Gastroesophageal sphincter (tissue), 4 donors: ENCODE measurements around the gene PACRG. TPM values are rescaled to one million over a fixed set of nuclear protein-coding genes. Genes with fewer than 3 reads are reported as not detected.

Experiments used
- ATAC-seq: fragments of 150-250 bp; one replicate; pipeline ENCODE4 v1.9.1; 2016; ENCODE audit warnings: mild to moderate bottlenecking, moderate library complexity
- H3K27ac ChIP-seq, 4 donors: fragments of 200-600 bp; sonication (generic) in 3 of 4; 1 replicate in 3 of 4; 2 replicates in 1 of 4; pipeline ENCODE4 v1.5.1; 2016 to 2019
- H3K27me3 ChIP-seq: fragments of 200-600 bp; sonication (generic); one replicate; pipeline ENCODE4 v1.5.1; 2019
- H3K36me3 ChIP-seq, 2 donors: fragments of 200-600 bp; sonication (generic); one replicate each; pipeline ENCODE4 v1.5.1; 2019; ENCODE audit warnings: control low read depth in 1 of 2
- H3K4me1 ChIP-seq, 3 donors: fragments of 200-600 bp; sonication (generic); 1 replicate in 2 of 3; 2 replicates in 1 of 3; pipeline ENCODE4 v1.5.1; 2016 to 2019; ENCODE audit warnings: control low read depth in 2 of 3
- H3K4me3 ChIP-seq, 2 donors: fragments of 200-600 bp; sonication (generic); one replicate each; pipeline ENCODE4 v1.5.1; 2019; ENCODE audit warnings: mild to moderate bottlenecking in 1 of 2, moderate library complexity in 1 of 2
- H3K9me3 ChIP-seq, 3 donors: fragments of 200-600 bp; sonication (generic); one replicate each; pipeline ENCODE4 v1.5.1; 2017 to 2019; ENCODE audit warnings: control low read depth in 2 of 3
- CTCF ChIP-seq, 4 experiments: fragments of 200-600 bp in 2 of 4; fragments of 450-650 bp in 2 of 4; sonication (generic) in 1 of 4; IDR thresholded peaks; one replicate each; pipeline ENCODE4 v1.5.1; 2017 to 2019; ENCODE audit warnings: antibody characterized with exemption in 4 of 4, mild to moderate bottlenecking in 2 of 4, moderate library complexity in 2 of 4
- EP300 ChIP-seq: sonication (generic); formaldehyde crosslinking; IDR thresholded peaks from one replicate; pipeline ENCODE4 v1.6.1; 2017; ENCODE audit warnings: antibody characterized with exemption, mild to moderate bottlenecking
- POLR2A ChIP-seq, 2 donors: fragments of 450-650 bp; IDR thresholded peaks; one replicate each; pipeline ENCODE4 v1.6.1; 2017; ENCODE audit warnings: antibody characterized with exemption in 2 of 2, mild to moderate bottlenecking in 2 of 2, moderate library complexity in 1 of 2
- POLR2AphosphoS5 ChIP-seq: sonication (generic); formaldehyde crosslinking; IDR thresholded peaks from one replicate; pipeline ENCODE4 v1.6.1; 2017; ENCODE audit warnings: antibody characterized with exemption
- WGBS, 2 donors: methylation state at CpG; one replicate each; pipeline ENCODE4 v1.1.5; 2018; ENCODE audit warnings: low coverage in 1 of 2; 5-methylcytosine and 5-hydroxymethylcytosine counted together
- total RNA-seq, 4 donors: library from RNA; depleted of rRNA; stranded (reverse); fragments of >200 nt; gene quantifications; one replicate each; pipeline ENCODE4 v1.1.0, GENCODE V29; 2016

The PACRG gene
- total RNA-seq, 4 donors from 2014 or later: 1.0 to 7.0 TPM; not detected in 2

GRCh38 chr6:162706232-162706631 lies 21.5 kb upstream of the PACRG start:
- TF ChIP-seq CTCF (IDR thresholded peaks at IDR 0.05) (no peak), POLR2A (IDR thresholded peaks at IDR 0.05) (no peak), POLR2AphosphoS5 (no peak), EP300 (no peak)
- no peak overlapping the region for H3K4me3 ChIP-seq
- no peaks in the 10 kb centered on the region for H3K27me3 ChIP-seq
- peaks cover 0 to 7% (median 3%) of the 10 kb centered on the region in 3 donors for H3K4me1 ChIP-seq
- 23 to 69% methylated on average over 5 to 6 of the region's 6 CpGs for WGBS, 2 donors
- H3K27ac ChIP-seq: peak overlapping the region; percentile 34 to 62 (median 42)
- no peaks in the 10 kb centered on the region for H3K9me3 ChIP-seq
- peak; percentile 78 for ATAC-seq
- no peaks in the 10 kb centered on the region for H3K36me3 ChIP-seq

DNA sequence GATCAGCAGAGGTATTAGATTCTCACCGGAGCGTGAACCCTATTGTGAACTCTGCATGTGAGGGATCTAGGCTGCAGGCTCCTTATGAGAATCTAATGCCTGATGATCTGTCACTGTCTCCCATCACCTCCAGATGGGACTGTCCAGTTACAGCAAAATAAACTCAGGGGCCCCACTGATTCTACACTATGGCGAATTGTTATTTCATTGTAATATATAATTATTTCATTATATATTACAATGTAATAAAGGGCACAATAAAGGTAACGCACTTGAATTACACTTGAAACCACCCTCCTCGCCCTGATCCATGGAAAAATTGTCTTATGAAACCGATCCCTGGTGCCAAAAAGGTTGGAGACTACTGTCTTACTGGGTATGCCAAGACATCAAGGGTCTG lies 18.8 kb upstream of the PACRG start:
- 89 to 98% methylated on average over 4 to 5 of the region's 6 CpGs for WGBS, 2 donors
- H3K9me3 ChIP-seq: no peaks in the 10 kb centered on the region
- no peak for ATAC-seq
- no peak overlapping the region for H3K4me3 ChIP-seq
- no peaks in the 10 kb centered on the region for H3K27me3 ChIP-seq
- no peak overlapping the region for H3K27ac ChIP-seq
- TF ChIP-seq POLR2AphosphoS5 (no peak), EP300 (no peak)
- H3K36me3 ChIP-seq: no peaks in the 10 kb centered on the region
- H3K4me1 ChIP-seq: peaks cover 0 to 7% (median 3%) of the 10 kb centered on the region in 3 donors

GRCh38 chr6:162709431-162709830 lies 18.3 kb upstream of the PACRG start:
- H3K27me3 ChIP-seq: no peaks in the 10 kb centered on the region
- no peaks in the 10 kb centered on the region for H3K9me3 ChIP-seq
- no peak overlapping the region for H3K4me3 ChIP-seq
- H3K4me1 ChIP-seq: peaks cover 0 to 7% (median 3%) of the 10 kb centered on the region in 3 donors
- no peak for ATAC-seq
- WGBS, 2 donors: 81% methylated on average over 4 of the region's 4 CpGs; no CpG with 5 or more reads in 1 of the 2 donors
- H3K36me3 ChIP-seq: no peaks in the 10 kb centered on the region
- TF ChIP-seq POLR2A (IDR thresholded peaks at IDR 0.05) (no peak), EP300 (no peak), CTCF (IDR thresholded peaks at IDR 0.05) (no peak), POLR2AphosphoS5 (no peak)
- no peak overlapping the region for H3K27ac ChIP-seq

GRCh38 chr6:162710419-162710818 lies 17.4 kb upstream of the PACRG start:
- Histone ChIP-seq H3K9me3 (no peaks in the 10 kb centered on the region), H3K4me1 (peaks cover 0 to 6% (median 3%) of the 10 kb centered on the region in 3 donors), H3K36me3 (no peaks in the 10 kb centered on the region), H3K27me3 (no peaks in the 10 kb centered on the region), H3K4me3 (no peak overlapping the region), H3K27ac (no peak overlapping the region)
- TF ChIP-seq POLR2A (IDR thresholded peaks at IDR 0.05) (no peak), POLR2AphosphoS5 (no peak), EP300 (no peak), CTCF (IDR thresholded peaks at IDR 0.05) (no peak)
- ATAC-seq: no peak
- WGBS, 2 donors: no CpG with 5 or more reads among the region's 1 CpG

GRCh38 chr6:162710936-162711335 lies 16.8 kb upstream of the PACRG start:
- 93% methylated on average over 2 of the region's 2 CpGs; no CpG with 5 or more reads in 1 of the 2 donors for WGBS, 2 donors

More at GRCh38 chr6:162710936-162711335, 16.8 kb upstream of the PACRG start:
- Histone ChIP-seq H3K27me3 (no peaks in the 10 kb centered on the region), H3K36me3 (no peaks in the 10 kb centered on the region), H3K4me1 (peaks cover 0 to 1% (median 0%) of the 10 kb centered on the region in 3 donors), H3K9me3 (no peaks in the 10 kb centered on the region), H3K27ac (no peak overlapping the region), H3K4me3 (no peak overlapping the region)
- no peak for ATAC-seq
- TF ChIP-seq POLR2AphosphoS5: no peak
- no peak for TF ChIP-seq POLR2A (IDR thresholded peaks at IDR 0.05)
- TF ChIP-seq EP300: no peak
- no peak for TF ChIP-seq CTCF (IDR thresholded peaks at IDR 0.05)
